HUES64 (cell line): ENCODE data around the gene VAMP5. TPM values are rescaled to one million over a fixed set of nuclear protein-coding genes. Genes with fewer than 3 reads are reported as not detected.
A peak's percentile ranks its signal among the peaks of the same experiment; 100 is the strongest.

Experiments used
- H3K27ac ChIP-seq: 2 replicates; pipeline ENCODE4 v1.7.0; 2013; ENCODE audit warnings: low read depth, low read length, inconsistent platforms
- H3K27me3 ChIP-seq: 2 replicates; pipeline ENCODE4 v1.6.1; 2013; ENCODE audit warnings: mild to moderate bottlenecking, low read length; ENCODE audit not compliant: insufficient read depth
- H3K36me3 ChIP-seq: 2 replicates; pipeline ENCODE4 v1.6.1; 2013; ENCODE audit warnings: mild to moderate bottlenecking, low read length; ENCODE audit not compliant: insufficient read depth
- H3K4me1 ChIP-seq: 2 replicates; pipeline ENCODE4 v1.6.1; 2013; ENCODE audit warnings: mild to moderate bottlenecking, low read length, moderate library complexity; ENCODE audit not compliant: insufficient read depth
- H3K4me3 ChIP-seq: 2 replicates; pipeline ENCODE4 v1.5.1; 2013; ENCODE audit warnings: mild to moderate bottlenecking, low read length, moderate library complexity
- H3K9ac ChIP-seq: 2 replicates; pipeline ENCODE4 v1.6.1; 2013; ENCODE audit warnings: mild to moderate bottlenecking, low read depth, low read length
- H3K9me3 ChIP-seq: 2 replicates; pipeline ENCODE4 v1.6.1; 2013; ENCODE audit warnings: low read depth, low read length; ENCODE audit not compliant: insufficient read depth
- WGBS: fragments of 150-250, 120-280 bp; methylation state at CpG from one replicate; pipeline ENCODE4 v1.1.7; 2013; ENCODE audit warnings: missing lambda C conversion rate; 5-methylcytosine and 5-hydroxymethylcytosine counted together
- polyA plus RNA-seq, 2 experiments: library from polyadenylated mRNA; stranded (reverse); fragments of 50-300 nt; gene quantifications; one replicate each; pipeline ENCODE4 v1.2.3, GENCODE V29; 2013

VAMP5 gene
- polyA plus RNA-seq (2013, experiment 1 of 2), result 5.3 TPM
- 10.3 TPM for polyA plus RNA-seq (2013, experiment 2 of 2)

GRCh38 chr2:85584354-85584856 is at the start of gene VAMP5:
VAMP5 (plus strand) TSS chr2:85584431; CDS start chr2:85584491, 60 bp downstream.
- Histone ChIP-seq H3K36me3 (no peaks in the 10 kb centered on the region), H3K27ac (no peak within 1 kb of the TSS), H3K27me3 (peaks cover 49% of the 10 kb centered on the region), H3K4me1 (peaks cover 18% of the 10 kb centered on the region), H3K4me3 (peak within 1 kb of the TSS; percentile 54), H3K9me3 (no peaks in the 10 kb centered on the region), H3K9ac (peak within 1 kb of the TSS; percentile 47; the same call in 1 of the 2 replicates)
- 92% methylated on average over 52 of the region's 52 CpGs for WGBS

GRCh38 chr2:85534881-85535280 is 49.4 kb upstream of the VAMP5 start:
- H3K27ac ChIP-seq, result no peak overlapping the region
- WGBS, result 89% methylated on average over 3 of the region's 3 CpGs

GRCh38 chr2:85536479-85536878 is 47.8 kb upstream of the VAMP5 start:
- peaks cover 22% of the 10 kb centered on the region; the same call in 1 of the 2 replicates for H3K4me1 ChIP-seq
- 97% methylated on average over 2 of the region's 3 CpGs for WGBS
- H3K36me3 ChIP-seq, result peaks cover 18% of the 10 kb centered on the region
- no peak overlapping the region for H3K27ac ChIP-seq
- H3K9ac ChIP-seq, result no peak overlapping the region
- H3K9me3 ChIP-seq, result peaks cover 5% of the 10 kb centered on the region; the same call in 1 of the 2 replicates
- H3K4me3 ChIP-seq, result no peak overlapping the region
- H3K27me3 ChIP-seq, result no peaks in the 10 kb centered on the region

More at GRCh38 chr2:85534881-85535280, 49.4 kb upstream of the VAMP5 start:
- Histone ChIP-seq H3K36me3 (peaks cover 2% of the 10 kb centered on the region), H3K9me3 (peaks cover 2% of the 10 kb centered on the region; the same call in 1 of the 2 replicates), H3K9ac (no peak overlapping the region), H3K4me3 (no peak overlapping the region), H3K27me3 (no peaks in the 10 kb centered on the region), H3K4me1 (peaks cover 13% of the 10 kb centered on the region; the same call in 1 of the 2 replicates)

- peaks cover 32% of the 10 kb centered on the region; the same call in 1 of the 2 replicates for H3K4me1 ChIP-seq
- H3K27me3 ChIP-seq, result no peaks in the 10 kb centered on the region
- H3K4me3 ChIP-seq, result peak overlapping the region; percentile 99
- H3K27ac ChIP-seq, result peak overlapping the region; percentile 100
- 2% methylated on average over 35 of the region's 35 CpGs for WGBS
- peaks cover 32% of the 10 kb centered on the region for H3K36me3 ChIP-seq
- H3K9me3 ChIP-seq, result peaks cover 5% of the 10 kb centered on the region; the same call in 1 of the 2 replicates
- peak overlapping the region; percentile 100 for H3K9ac ChIP-seq
Measured at GRCh38 chr2:85537600-85538506, 46.4 kb upstream of the VAMP5 start.

- H3K27ac ChIP-seq, result peak within 1 kb of the TSS; percentile 100
- H3K27me3 ChIP-seq, result no peaks in the 10 kb centered on the region
- H3K4me3 ChIP-seq, result peak within 1 kb of the TSS; percentile 99
- under 1% methylated on average over 92 of the region's 92 CpGs for WGBS
- peaks cover 41% of the 10 kb centered on the region for H3K36me3 ChIP-seq
- peaks cover 5% of the 10 kb centered on the region; the same call in 1 of the 2 replicates for H3K9me3 ChIP-seq
- H3K4me1 ChIP-seq, result peaks cover 32% of the 10 kb centered on the region; the same call in 1 of the 2 replicates
- H3K9ac ChIP-seq, result peak within 1 kb of the TSS; percentile 100
Measured at GRCh38 chr2:85538507-85539360, 45.5 kb upstream of the VAMP5 start, which contains the start of gene MAT2A. MAT2A (plus strand) TSS chr2:85539168; CDS start chr2:85539288, 120 bp downstream.

GRCh38 chr2:85539361-85540132 is 44.7 kb upstream of the VAMP5 start:
- H3K9me3 ChIP-seq, result peaks cover 5% of the 10 kb centered on the region; the same call in 1 of the 2 replicates
- H3K36me3 ChIP-seq, result peaks cover 49% of the 10 kb centered on the region
- H3K27me3 ChIP-seq, result no peaks in the 10 kb centered on the region
- H3K9ac ChIP-seq, result peak overlapping the region; percentile 100
- WGBS, result under 1% methylated on average over 66 of the region's 67 CpGs
- H3K27ac ChIP-seq, result peak overlapping the region; percentile 100
- peak overlapping the region; percentile 99 for H3K4me3 ChIP-seq
- H3K4me1 ChIP-seq, result peaks cover 32% of the 10 kb centered on the region; the same call in 1 of the 2 replicates

GRCh38 chr2:85540133-85540648 is 44.0 kb upstream of the VAMP5 start:
- Histone ChIP-seq H3K9me3 (peaks cover 5% of the 10 kb centered on the region; the same call in 1 of the 2 replicates), H3K4me1 (peaks cover 32% of the 10 kb centered on the region; the same call in 1 of the 2 replicates), H3K36me3 (peaks cover 55% of the 10 kb centered on the region), H3K27me3 (no peaks in the 10 kb centered on the region), H3K4me3 (peak overlapping the region; percentile 99), H3K9ac (peak overlapping the region; percentile 100), H3K27ac (peak overlapping the region; percentile 100)
- 6% methylated on average over 11 of the region's 11 CpGs for WGBS

- Histone ChIP-seq H3K36me3 (peaks cover 66% of the 10 kb centered on the region), H3K9ac (peak overlapping the region; percentile 100; the same call in 1 of the 2 replicates)
Measured at GRCh38 chr2:85541262-85541661, 43.0 kb upstream of the VAMP5 start.

GRCh38 chr2:85541753-85542457 is 42.3 kb upstream of the VAMP5 start:
- Histone ChIP-seq H3K36me3 (peaks cover 66% of the 10 kb centered on the region), H3K4me3 (peak overlapping the region; percentile 99), H3K27ac (no peak overlapping the region), H3K4me1 (peaks cover 25% of the 10 kb centered on the region; the same call in 1 of the 2 replicates), H3K9me3 (peaks cover 5% of the 10 kb centered on the region; the same call in 1 of the 2 replicates), H3K27me3 (no peaks in the 10 kb centered on the region), H3K9ac (peak overlapping the region; percentile 100; the same call in 1 of the 2 replicates)
- 91% methylated on average over 5 of the region's 5 CpGs for WGBS

More at GRCh38 chr2:85541262-85541661, 43.0 kb upstream of the VAMP5 start:
- Histone ChIP-seq H3K4me1 (peaks cover 32% of the 10 kb centered on the region; the same call in 1 of the 2 replicates), H3K9me3 (peaks cover 5% of the 10 kb centered on the region; the same call in 1 of the 2 replicates), H3K27me3 (no peaks in the 10 kb centered on the region), H3K27ac (no peak overlapping the region), H3K4me3 (peak overlapping the region; percentile 99)
- WGBS, result 81% methylated on average over 4 of the region's 4 CpGs
